Measurements from ENCODE around the gene LYG1. TPM values are rescaled to one million over a fixed set of nuclear protein-coding genes. Genes with fewer than 3 reads are reported as not detected.
"Not testable (repeated sequence)": the region's sequence is repeated elsewhere in the genome, so short reads cannot be mapped to it uniquely, and the experiment has no call there.

The LYG1 gene
- under 1 TPM; 0.30 to 0.37 TPM for total RNA-seq

DNA sequence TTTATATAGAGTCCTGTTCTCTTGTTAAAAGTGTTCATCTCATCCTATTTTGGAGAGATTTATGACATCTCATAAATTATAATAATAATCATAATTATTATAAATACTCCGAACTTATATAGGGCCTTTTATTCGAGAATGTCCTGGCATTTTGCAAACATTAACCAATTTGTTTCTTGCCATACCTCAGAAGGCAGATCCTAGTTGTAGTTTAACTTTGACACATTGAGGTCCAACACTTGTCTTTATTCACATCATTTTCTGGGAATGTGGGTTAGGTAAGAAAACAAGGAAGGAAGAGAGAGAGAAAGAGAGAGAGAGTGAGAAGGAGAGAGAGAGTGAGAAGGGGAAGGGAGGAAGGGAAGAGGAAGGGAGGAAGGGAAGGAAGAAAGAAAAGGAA, at the start of gene LYG1:
Gene LYG1 (minus strand): TSS at position 101 of the 400 bp plus-strand sequence. CDS start 5,527 bp downstream, outside the sequence.
- H3K4me3 Mint-ChIP-seq, H3K27me3 Mint-ChIP-seq, H3K27ac Mint-ChIP-seq, DNase-seq, H3K9me3 Mint-ChIP-seq, H3K4me1 Mint-ChIP-seq: not testable (repeated sequence)
- H3K36me3 Mint-ChIP-seq: peaks cover 15% of the 10 kb centered on the region

DNA sequence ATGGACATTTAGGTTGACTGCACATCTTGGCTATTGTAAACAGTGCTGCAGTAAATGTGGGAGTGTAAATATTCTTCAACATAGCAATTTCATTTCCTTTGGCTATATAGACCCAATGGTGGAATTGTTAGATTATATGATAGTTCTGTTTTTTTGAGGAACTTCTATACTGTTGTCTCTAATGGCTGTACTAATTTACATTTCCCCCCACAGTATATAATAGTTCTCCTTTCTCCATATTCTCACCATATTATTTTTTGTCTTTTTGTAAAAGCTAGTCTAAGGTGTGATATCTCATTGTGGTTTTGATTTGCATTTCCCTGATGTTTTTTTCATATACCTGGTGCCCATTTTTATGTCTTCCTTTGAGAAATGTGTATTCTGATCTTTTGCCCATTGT, 49.2 kb upstream of the LYG1 start:
- Mint-ChIP-seq H3K4me1 (peaks cover 52% of the 10 kb centered on the region), H3K4me3 (no peak overlapping the region), H3K27ac (no peak overlapping the region), H3K36me3 (peaks cover 27% of the 10 kb centered on the region), H3K9me3 (no peaks in the 10 kb centered on the region), H3K27me3 (no peaks in the 10 kb centered on the region)
- no peak for DNase-seq

DNA sequence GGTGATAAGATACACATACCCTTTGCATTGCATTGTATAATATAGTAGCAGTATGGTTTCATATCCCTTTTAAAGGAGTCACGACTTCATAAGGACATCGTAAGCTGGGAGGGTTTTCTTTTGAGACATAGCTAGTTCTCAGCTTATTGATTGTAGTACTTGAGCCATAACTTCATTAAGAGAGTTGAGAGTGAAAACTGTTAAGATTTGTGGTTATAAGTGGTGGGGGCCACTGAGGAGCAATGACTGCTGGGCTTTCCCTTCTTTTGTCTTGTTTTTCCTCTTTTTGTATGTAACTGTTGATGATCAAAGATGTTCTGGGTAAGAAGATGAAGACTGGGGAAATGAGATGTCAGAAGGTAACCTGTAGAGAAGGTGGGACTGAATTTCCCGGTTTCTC, 47.2 kb upstream of the LYG1 start:
- Mint-ChIP-seq H3K27me3 (no peaks in the 10 kb centered on the region), H3K4me1 (peaks cover 47% of the 10 kb centered on the region), H3K27ac (peak overlapping the region; percentile 80), H3K9me3 (no peaks in the 10 kb centered on the region), H3K4me3 (peak overlapping the region; percentile 7), H3K36me3 (peaks cover 22% of the 10 kb centered on the region)
- no peak for DNase-seq

DNA sequence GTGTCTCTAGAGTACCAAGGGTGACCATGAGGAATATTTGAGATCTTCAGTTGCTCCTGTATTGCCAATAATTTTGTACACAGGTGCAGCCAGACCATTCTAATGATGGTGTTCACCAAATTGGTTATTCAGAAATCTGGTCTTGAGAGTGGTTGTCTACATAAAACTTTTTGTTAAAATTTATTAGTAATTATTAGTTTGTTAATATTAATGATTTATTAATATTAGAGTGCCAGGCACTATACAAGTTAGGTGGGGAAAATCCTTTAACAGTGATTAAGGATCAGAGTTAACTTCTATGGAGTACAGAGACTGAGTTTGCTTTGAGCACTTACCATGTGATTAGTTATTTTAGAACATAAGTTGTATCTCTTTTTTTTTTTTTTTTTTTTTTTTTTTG, 45.2 kb upstream of the LYG1 start:
- no peaks in the 10 kb centered on the region for H3K27me3 Mint-ChIP-seq

DNA sequence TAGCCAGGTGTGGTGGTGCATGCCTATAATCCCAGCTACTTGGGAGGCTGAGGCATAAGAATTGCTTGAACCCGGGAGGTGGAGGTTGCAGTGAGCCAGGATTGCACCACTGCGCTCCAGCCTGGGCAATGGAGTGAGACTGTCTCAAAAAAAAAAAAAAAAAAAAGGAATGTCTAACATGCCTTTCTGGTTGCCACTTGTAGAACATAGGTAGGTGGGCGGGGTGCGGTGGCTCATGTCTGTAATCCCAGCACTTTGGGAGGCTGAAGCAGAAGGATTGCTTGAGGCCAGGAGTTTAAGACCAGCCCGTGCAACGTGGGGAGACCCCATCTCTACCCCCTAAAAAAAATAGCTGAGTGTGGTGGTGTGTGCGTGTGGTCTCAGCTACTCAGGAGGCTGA, 44.4 kb upstream of the LYG1 start:
- not testable (repeated sequence) for H3K4me3 Mint-ChIP-seq, DNase-seq, H3K27ac Mint-ChIP-seq, H3K27me3 Mint-ChIP-seq, H3K9me3 Mint-ChIP-seq
- peaks cover 19% of the 10 kb centered on the region for H3K36me3 Mint-ChIP-seq
- peaks cover 51% of the 10 kb centered on the region for H3K4me1 Mint-ChIP-seq

More for the DNA sequence above, 45.2 kb upstream of the LYG1 start:
- no peak overlapping the region for H3K4me3 Mint-ChIP-seq
- no peak overlapping the region for H3K27ac Mint-ChIP-seq
- no peaks in the 10 kb centered on the region for H3K9me3 Mint-ChIP-seq
- peaks cover 21% of the 10 kb centered on the region for H3K36me3 Mint-ChIP-seq
- peaks cover 50% of the 10 kb centered on the region for H3K4me1 Mint-ChIP-seq
- DNase-seq: no peak

DNA sequence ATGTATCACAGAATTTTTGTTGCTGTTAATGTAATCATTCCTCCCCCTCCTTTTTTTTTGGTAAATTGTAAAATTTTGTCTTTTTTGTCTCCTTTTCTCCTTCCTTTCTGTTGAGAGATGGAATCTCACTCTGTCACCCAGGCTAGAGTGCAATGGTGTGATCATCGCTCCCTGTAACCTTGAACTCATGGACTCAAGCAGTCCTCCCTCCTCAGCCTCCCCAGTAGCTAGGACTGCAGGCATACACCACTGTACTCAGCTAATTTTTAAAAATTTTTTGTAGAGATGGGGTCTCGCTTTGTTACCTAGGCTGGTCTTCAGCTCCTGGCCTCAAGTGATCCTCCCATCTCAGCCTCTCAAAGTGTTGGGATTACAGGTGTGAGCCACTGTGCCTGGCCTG, 41.5 kb upstream of the LYG1 start:
- Mint-ChIP-seq H3K9me3 (no peaks in the 10 kb centered on the region), H3K4me3 (no peak overlapping the region), H3K27me3 (no peaks in the 10 kb centered on the region), H3K36me3 (peaks cover 13% of the 10 kb centered on the region), H3K4me1 (peaks cover 36% of the 10 kb centered on the region), H3K27ac (no peak overlapping the region)
- DNase-seq: no peak

DNA sequence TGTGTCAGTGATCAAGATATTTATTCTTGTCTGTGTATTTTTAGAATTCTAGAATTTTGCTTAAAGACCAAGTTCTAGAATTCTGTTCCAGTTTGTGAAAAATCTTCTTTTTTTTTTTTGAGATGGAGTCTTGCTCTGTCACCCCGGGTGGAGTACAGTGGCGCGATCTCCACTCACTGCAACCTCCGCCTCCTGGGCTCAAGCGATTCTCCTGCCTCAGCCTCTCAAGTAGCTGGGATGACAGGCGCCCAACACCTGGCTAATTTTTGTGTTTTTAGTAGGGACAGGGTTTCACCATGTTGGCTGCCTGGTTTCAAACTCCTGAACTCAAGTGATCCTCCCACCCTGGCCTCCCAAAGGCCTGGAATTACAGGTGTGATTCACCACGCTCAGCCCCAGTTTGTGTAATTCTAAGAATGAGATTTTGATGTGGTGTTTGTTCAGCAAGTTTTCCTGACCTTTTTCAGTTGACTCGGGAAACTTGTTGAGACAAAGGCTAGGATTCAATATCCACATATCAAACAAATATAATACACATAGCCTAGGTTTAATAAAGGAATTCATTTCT, 39.8 kb upstream of the LYG1 start:
- peaks cover 9% of the 10 kb centered on the region for H3K36me3 Mint-ChIP-seq
- H3K4me1 Mint-ChIP-seq: peaks cover 29% of the 10 kb centered on the region
- H3K9me3 Mint-ChIP-seq: no peaks in the 10 kb centered on the region
- H3K27ac Mint-ChIP-seq: no peak overlapping the region
- no peak for DNase-seq
- H3K4me3 Mint-ChIP-seq: no peak overlapping the region
- H3K27me3 Mint-ChIP-seq: no peaks in the 10 kb centered on the region

DNA sequence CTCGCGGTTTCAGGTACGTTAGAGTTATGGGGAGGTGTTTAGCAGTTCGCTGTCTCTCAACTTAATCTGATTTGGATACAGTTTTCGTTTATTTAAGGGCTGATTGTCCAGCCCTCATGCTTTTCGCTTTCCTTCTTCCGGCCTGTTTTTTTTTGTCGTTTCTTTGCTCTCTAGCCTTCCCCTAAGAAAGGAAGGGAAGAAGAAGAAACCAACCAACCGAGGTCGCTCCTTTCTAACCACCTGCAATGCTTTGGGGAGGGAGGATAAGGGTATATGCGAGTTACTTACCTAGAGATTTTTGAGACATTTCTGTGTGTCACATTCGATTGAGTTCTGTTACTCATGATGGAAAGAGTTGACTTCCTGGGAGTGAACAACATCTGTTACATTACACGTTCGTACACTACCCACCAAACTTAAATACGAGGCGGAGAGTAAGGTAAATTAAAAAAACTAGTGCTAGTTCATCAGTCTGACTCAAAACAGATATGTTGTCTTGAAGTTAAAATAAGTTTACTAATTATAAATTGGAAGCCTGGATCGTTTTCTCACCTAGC, 37.1 kb upstream of the LYG1 start:
- H3K36me3 Mint-ChIP-seq: peaks cover 6% of the 10 kb centered on the region
- H3K27ac Mint-ChIP-seq: no peak overlapping the region
- H3K4me1 Mint-ChIP-seq: peaks cover 39% of the 10 kb centered on the region
- H3K9me3 Mint-ChIP-seq: no peaks in the 10 kb centered on the region
- H3K4me3 Mint-ChIP-seq: no peak overlapping the region
- DNase-seq: no peak
- H3K27me3 Mint-ChIP-seq: no peaks in the 10 kb centered on the region

DNA sequence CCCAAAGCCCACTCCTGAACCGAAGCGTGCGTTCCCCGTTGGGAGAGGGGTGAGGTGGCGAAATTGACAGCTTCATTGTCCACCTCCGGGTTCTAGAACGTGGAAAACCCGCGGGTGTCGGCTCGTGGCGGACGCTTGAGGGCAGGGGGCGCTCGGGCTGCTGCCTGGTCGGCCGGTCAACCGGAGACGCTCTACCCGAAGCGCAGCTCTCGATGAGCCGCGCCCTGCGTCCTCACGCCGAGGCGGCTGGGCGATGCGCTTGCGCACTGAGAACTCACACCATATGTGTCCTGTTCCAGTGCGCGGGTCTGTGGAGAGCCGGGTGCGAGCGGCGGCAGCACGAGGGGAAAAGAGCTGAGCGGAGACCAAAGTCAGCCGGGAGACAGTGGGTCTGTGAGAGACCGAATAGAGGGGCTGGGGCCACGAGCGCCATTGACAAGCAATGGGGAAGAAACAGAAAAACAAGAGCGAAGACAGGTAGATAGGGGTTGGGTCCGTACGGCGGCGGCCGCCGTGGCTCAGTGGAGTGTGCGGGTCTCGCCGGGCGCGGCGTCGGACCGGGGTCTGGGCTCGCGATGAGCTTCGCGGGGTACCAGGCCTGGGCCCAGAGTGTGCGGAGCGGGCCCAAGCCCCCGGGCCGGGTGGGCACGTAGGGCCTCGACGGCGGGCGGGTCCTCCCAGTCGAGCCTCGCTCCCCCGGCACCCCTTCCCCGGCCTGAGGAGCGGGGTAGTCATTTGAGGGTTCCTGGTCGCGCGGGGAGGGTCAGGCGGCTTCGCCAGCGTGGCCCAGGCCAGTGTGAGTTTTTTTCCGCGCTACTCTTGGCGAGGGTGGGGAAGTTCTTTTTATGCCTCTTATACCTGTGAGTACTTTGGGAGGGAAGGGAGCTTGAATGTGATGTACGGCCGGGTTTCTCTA, 36.4 kb upstream of the LYG1 start, which contains the start of gene EIF5B:
Gene EIF5B (plus strand): TSS at position 277 of the 916 bp plus-strand sequence. CDS start 166 bp downstream, at position 443.
- peaks cover 39% of the 10 kb centered on the region for H3K4me1 Mint-ChIP-seq

DNA sequence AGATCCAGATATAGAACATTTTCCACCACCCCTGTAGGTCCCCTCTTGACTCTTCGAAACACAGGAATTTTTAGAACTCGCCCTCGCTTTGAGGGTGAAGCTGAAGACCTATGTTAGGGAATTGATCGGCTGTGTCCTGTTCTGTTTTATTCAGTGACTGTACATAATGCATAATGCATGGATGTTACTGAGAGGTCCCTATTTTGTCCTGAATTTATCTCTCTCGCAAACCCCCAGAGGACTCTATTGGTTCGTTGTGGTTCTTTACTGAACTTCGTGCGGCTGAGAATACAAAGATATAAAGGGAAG, 35.8 kb upstream of the LYG1 start:
- Mint-ChIP-seq H3K4me3 (no peak overlapping the region), H3K36me3 (peaks cover 11% of the 10 kb centered on the region), H3K9me3 (no peaks in the 10 kb centered on the region), H3K27me3 (no peaks in the 10 kb centered on the region), H3K4me1 (peaks cover 35% of the 10 kb centered on the region), H3K27ac (no peak overlapping the region)
- no peak for DNase-seq

More for the DNA sequence above, 36.4 kb upstream of the LYG1 start, which contains the start of gene EIF5B:
- Mint-ChIP-seq H3K4me3 (no peak within 1 kb of the TSS), H3K36me3 (peaks cover 6% of the 10 kb centered on the region), H3K9me3 (no peaks in the 10 kb centered on the region), H3K27me3 (no peaks in the 10 kb centered on the region), H3K27ac (no peak within 1 kb of the TSS)
- peak; percentile 93 for DNase-seq

DNA sequence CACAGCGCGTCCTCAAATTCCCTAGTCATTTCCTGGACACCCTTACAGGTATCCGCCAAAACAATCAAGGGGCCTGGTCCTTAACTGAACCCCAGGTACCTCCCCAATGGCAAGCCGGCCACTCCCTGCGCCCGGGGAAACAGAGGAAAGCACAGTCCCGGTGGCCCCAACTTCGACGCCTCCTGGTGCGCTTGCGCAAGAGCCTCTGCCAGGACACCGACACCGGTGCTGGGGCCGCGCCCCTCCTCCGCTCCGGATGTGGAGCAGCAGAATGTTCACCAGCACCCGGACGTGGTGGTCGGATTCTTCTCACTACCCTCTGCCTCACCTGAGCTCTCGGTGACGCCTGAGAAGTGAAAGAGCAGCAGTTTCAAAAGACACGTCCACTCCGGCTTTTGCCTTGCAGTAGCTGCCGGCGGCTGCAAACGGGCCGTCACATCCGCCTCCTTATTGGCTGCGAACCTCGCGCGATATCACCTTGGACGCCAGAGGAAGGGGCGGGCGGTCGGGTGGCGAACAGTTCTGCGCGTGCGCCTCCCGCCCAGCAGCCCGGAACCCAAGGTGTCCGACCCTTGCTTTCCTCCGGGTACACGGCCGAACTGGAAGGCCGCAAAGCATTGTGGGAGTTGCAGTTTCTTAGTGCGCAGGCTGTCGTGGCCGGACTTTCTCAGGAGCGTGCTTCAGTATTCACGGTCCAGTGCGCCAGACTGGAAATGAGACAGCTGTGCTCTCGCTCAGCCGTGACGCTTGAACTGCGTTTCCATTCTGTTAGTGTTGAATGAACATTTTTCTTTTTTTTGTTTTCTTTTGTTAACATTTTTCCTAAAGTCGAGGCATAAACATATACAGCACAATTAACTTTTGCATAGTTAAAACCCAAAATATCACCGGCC, 35.2 kb upstream of the LYG1 start, which contains the start of gene TXNDC9:
Gene TXNDC9 (minus strand): TSS at position 423 of the 893 bp plus-strand sequence. CDS start 3,123 bp downstream, outside the sequence.
- peak; percentile 98 for DNase-seq
- Mint-ChIP-seq H3K4me3 (no peak within 1 kb of the TSS), H3K9me3 (no peaks in the 10 kb centered on the region), H3K27me3 (no peaks in the 10 kb centered on the region), H3K27ac (no peak within 1 kb of the TSS), H3K4me1 (peaks cover 31% of the 10 kb centered on the region), H3K36me3 (peaks cover 13% of the 10 kb centered on the region)

DNA sequence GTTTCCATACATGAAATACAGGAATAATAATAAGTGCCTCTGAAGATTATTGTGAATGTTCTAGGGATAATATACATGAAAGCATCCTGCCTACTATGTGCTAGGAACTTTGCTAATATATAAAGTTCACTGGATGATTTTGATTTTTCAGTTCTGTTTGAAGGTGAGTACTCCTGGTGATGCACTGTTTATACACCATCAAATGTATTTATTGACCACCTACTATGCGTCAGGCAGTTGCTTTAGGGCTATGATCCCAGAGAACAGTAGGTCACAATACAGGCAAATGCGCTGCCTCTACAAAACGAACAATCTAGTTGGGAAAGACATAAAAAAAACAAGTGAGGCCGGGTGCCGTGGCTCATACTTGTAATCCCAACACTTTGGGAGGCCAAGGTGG, 24.4 kb upstream of the LYG1 start:
- Mint-ChIP-seq H3K27me3 (no peaks in the 10 kb centered on the region), H3K9me3 (no peaks in the 10 kb centered on the region), H3K4me3 (no peak overlapping the region), H3K27ac (no peak overlapping the region), H3K36me3 (peaks cover 10% of the 10 kb centered on the region), H3K4me1 (peaks cover 9% of the 10 kb centered on the region)
- DNase-seq: no peak

DNA sequence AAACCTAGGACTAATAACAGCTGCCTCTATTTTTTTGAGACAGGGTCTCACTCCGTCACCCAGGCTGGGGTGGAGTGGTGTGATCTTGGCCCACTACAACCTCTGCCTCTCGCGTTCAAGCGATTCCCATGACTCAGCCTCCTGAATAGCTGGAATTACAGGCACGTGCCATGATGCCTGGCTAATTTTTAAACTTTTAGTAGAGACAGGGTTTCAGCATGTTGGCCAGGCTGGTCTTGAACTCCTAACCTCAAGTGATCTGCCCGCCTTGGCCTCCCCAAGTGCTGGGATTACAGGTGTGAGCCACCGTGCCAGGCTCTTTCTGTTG, 16.8 kb upstream of the LYG1 start:
- not testable (repeated sequence) for H3K4me3 Mint-ChIP-seq
- H3K36me3 Mint-ChIP-seq: peaks cover 31% of the 10 kb centered on the region

DNA sequence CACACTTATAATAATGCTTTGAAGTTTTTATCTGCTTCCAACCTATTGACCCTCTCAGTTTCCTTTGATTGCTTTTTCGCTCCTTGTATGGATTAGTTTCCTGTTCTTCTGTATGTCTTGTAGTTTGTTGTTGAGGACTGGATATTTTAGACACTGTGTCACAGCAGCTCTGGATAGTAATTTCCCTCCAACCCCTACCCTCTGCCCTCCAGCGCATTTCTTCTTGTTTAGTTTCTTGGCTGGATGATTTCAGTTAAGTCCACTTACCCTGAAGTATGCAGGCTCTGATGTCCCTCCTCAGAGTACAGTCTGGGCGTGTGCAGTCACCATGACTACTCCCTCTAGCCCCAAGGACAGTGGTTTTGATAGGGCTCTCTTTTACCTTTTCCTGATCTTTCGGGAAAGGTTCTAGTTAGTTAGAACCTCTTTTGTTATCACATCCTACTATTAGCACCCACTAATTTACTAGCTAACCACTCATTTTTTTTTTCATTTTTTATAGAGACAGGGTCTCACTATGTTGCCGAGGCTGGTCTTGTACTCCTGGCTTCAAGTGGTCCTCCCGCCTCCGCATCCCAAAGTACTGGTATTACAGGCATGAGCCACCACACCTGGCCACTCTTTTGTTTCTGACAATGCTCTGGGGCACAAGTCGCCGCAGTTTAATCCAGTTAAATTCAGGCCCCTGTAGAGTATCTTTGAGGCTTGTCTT, 16.3 kb upstream of the LYG1 start:
- peaks cover 6% of the 10 kb centered on the region for H3K9me3 Mint-ChIP-seq
- H3K36me3 Mint-ChIP-seq: peaks cover 31% of the 10 kb centered on the region
- no peaks in the 10 kb centered on the region for H3K27me3 Mint-ChIP-seq
- no peak overlapping the region for H3K4me3 Mint-ChIP-seq
- peak overlapping the region; percentile 4 for H3K27ac Mint-ChIP-seq
- H3K4me1 Mint-ChIP-seq: no peaks in the 10 kb centered on the region
- DNase-seq: no peak

More for the DNA sequence above, 16.8 kb upstream of the LYG1 start:
- not testable (repeated sequence) for H3K27ac Mint-ChIP-seq, H3K4me1 Mint-ChIP-seq, H3K27me3 Mint-ChIP-seq, DNase-seq, H3K9me3 Mint-ChIP-seq

Measured in activated naive CD8-positive, alpha-beta T cell treated with anti-CD3 and anti-CD28 coated beads for 36 hours (primary cell).